Frontal cortex (tissue), 4 donors: ENCODE measurements around the gene ZNF169. TPM values are rescaled to one million over a fixed set of nuclear protein-coding genes. Genes with fewer than 3 reads are reported as not detected.
"Not testable (repeated sequence)": the region's sequence is repeated elsewhere in the genome, so short reads cannot be mapped to it uniquely, and the experiment has no call there.

Experiments used
- DNase-seq, 2 donors: peaks; one replicate each; pipeline ENCODE4 v3.0.0; 2012; ENCODE audit warnings: low spot score in 2 of 2
- FAIRE-seq: peaks from 2 replicates; lab custom pipeline; 2012; peaks lifted over from hg19 to GRCh38; lab: Jason Lieb, UNC
- total RNA-seq: library from RNA; depleted of rRNA; stranded (reverse); fragments of >200 nt; gene quantifications from one replicate; pipeline ENCODE4 v1.2.3, GENCODE V29; 2014
- donor health status: control.
- donor health status: control.
- donor health status: control.

Gene ZNF169
- total RNA-seq, 1 donor from 2014 or later, result 9.4 TPM

DNA sequence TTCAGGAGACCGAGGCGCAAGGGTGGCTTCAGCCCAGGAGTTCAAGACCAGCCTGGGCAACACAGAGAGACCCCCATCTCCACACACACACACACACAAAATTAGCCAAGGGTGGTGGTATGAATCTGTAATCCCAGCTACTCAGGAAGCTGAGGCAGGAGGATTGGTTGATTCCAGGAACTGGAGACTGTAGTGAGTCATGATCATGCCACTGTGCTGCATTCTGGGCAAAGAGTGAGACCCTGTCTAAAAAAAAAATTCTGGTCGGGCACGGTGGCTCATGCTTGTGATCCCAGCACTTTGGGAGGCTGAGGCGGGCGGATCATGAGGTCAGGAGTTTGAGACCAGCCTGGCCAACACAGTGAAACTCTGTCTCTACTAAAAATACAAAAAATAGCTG, 80.6 kb downstream of the ZNF169 start:
- DNase-seq, FAIRE-seq: not testable (repeated sequence)

GRCh38 chr9:94340750-94341149, 81.7 kb downstream of the ZNF169 start:
- FAIRE-seq, DNase-seq: not testable (repeated sequence)

DNA sequence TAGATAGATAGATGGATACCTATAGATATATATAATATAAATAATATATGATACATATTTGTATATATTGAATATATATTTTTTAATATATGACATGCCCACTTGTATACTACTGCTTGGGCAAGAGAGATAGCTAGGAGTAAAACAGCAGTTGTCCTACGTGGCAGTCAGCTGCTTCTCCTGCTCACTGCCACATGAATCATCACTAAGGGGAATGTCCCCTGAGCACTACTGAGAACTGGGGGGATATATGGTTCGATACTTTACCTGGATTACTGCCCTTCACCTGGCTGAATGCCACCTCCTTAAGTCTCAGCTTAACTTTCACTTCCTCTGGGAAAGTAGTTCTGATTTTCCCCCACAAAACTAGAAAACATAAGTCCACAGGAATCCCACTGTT, 82.6 kb downstream of the ZNF169 start:
- not testable (repeated sequence) for FAIRE-seq, DNase-seq

DNA sequence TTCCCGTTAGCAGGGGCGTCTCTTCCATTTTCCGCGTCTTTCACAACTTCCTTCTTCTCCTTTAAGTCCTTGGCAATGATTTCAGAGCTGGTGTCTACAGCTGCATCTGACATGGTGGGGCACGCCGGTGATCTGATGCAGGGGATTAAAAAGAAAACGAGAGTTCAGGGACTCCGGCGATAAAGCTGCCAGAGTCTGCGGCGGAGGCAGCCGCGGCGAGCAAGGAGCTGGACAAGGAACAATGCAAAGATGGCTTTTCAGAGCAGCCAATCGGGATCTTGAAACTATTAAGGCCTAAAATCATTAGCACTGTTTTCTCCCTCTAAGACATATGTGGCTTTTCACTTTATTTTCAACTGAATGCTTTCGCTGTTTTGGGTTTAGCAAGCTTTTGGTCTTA, 88.4 kb downstream of the ZNF169 start:
- FAIRE-seq, result not testable (repeated sequence)

DNA sequence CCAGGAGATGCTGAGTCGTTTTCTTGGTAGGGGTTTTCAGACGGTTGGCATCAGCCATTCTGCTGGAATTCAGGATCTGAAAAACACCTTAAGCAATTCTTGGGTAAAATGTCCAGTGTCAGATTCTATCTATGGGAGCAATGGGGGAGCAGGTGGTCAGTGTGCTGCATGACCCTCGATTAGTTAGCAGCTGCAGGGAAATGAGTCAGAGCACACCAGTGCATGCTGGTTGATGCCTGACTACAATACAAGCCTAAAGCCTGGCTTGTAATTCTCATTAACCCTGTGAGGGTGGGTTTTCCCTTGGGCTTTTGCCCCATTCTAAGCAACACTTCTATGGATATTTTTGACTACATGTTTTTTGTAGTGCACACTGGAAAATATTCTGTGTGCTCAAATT, 89.7 kb downstream of the ZNF169 start:
- DNase-seq, FAIRE-seq: not testable (repeated sequence)

More for the DNA sequence above, 88.4 kb downstream of the ZNF169 start:
- DNase-seq, result not testable (repeated sequence)

Other genes with a start within 250 kb of the ZNF169 start
- gene PTPDC1, start 174.8 kb upstream of the ZNF169 start, total RNA-seq, result 13.9 TPM
- not detected for gene NUTM2F, start 69.3 kb downstream of the ZNF169 start, total RNA-seq